LNCaP clone FGC (cell line): ENCODE measurements around the gene APOBEC4.

Experiments
- DNase-seq: peaks from one replicate; pipeline ENCODE4 v3.0.0-alpha.2; 2011; ENCODE audit warnings: low read depth
- H3K4me3 ChIP-seq: 2 replicates; pipeline ENCODE4 v1.5.1; 2011; ENCODE audit warnings: mild to moderate bottlenecking, low read depth, low read length, control low read depth
- CTCF ChIP-seq: IDR thresholded peaks from 2 replicates; pipeline ENCODE4 v1.5.1; 2012; ENCODE audit warnings: mild to moderate bottlenecking; ENCODE audit not compliant: control insufficient read depth, insufficient read depth; ENCODE audit errors: extremely low read depth

Gene APOBEC4

GRCh38 chr1:183642166-183642565 is 10.9 kb downstream of the APOBEC4 start:
- DNase-seq = no peak
- no peak for TF ChIP-seq CTCF
- H3K4me3 ChIP-seq = no peak overlapping the region

GRCh38 chr1:183640193-183640592 is 12.9 kb downstream of the APOBEC4 start:
- no peak for TF ChIP-seq CTCF
- no peak overlapping the region for H3K4me3 ChIP-seq
- DNase-seq = no peak

GRCh38 chr1:183638649-183639387 is 14.3 kb downstream of the APOBEC4 start:
- TF ChIP-seq CTCF = no peak
- DNase-seq = no peak
- H3K4me3 ChIP-seq = no peak overlapping the region

GRCh38 chr1:183636783-183637182 is 16.3 kb downstream of the APOBEC4 start:
- TF ChIP-seq CTCF = no peak
- H3K4me3 ChIP-seq = peak overlapping the region; percentile 92
- DNase-seq = no peak

- no peak for TF ChIP-seq CTCF
- DNase-seq = no peak
- peak overlapping the region; percentile 92 for H3K4me3 ChIP-seq
These were observed 16.8 kb downstream of the APOBEC4 start for GRCh38 chr1:183636334-183636682.

GRCh38 chr1:183635606-183636333 is 17.3 kb downstream of the APOBEC4 start, which contains the start of gene ARPC5:
ARPC5 (minus strand) TSS chr1:183635783; CDS start chr1:183635659, 124 bp downstream.
- H3K4me3 ChIP-seq = peak within 1 kb of the TSS; percentile 92
- TF ChIP-seq CTCF = no peak
- DNase-seq = peak; percentile 93

- TF ChIP-seq CTCF = no peak
- peak overlapping the region; percentile 92 for H3K4me3 ChIP-seq
- DNase-seq = no peak
These were observed 18.0 kb downstream of the APOBEC4 start for GRCh38 chr1:183635099-183635605.
